KOPT-K1 (cell line): Measurements from ENCODE around the gene ATP5ME.
"Not testable (repeated sequence)": the region's sequence is repeated elsewhere in the genome, so short reads cannot be mapped to it uniquely, and the experiment has no call there.

Experiments
- H3K27ac ChIP-seq: fragments of 200-600 bp; sonication (generic); 2 replicates; pipeline ENCODE4 v1.5.1; 2016; ENCODE audit warnings: antibody characterized with exemption, mild to moderate bottlenecking, low read depth, low read length; ENCODE audit not compliant: poor library complexity, severe bottlenecking
- H3K36me3 ChIP-seq: fragments of 200-600 bp; sonication (generic); 2 replicates; pipeline ENCODE4 v1.5.1; 2017; ENCODE audit warnings: antibody characterized with exemption, mild to moderate bottlenecking, low read length, moderate library complexity; ENCODE audit not compliant: insufficient read depth
- H3K9me3 ChIP-seq: fragments of 200-600 bp; sonication (generic); 2 replicates; pipeline ENCODE4 v1.5.1; 2017; ENCODE audit warnings: antibody characterized with exemption, low read length, mild to moderate bottlenecking; ENCODE audit not compliant: insufficient read depth, poor library complexity, severe bottlenecking

Gene ATP5ME

DNA sequence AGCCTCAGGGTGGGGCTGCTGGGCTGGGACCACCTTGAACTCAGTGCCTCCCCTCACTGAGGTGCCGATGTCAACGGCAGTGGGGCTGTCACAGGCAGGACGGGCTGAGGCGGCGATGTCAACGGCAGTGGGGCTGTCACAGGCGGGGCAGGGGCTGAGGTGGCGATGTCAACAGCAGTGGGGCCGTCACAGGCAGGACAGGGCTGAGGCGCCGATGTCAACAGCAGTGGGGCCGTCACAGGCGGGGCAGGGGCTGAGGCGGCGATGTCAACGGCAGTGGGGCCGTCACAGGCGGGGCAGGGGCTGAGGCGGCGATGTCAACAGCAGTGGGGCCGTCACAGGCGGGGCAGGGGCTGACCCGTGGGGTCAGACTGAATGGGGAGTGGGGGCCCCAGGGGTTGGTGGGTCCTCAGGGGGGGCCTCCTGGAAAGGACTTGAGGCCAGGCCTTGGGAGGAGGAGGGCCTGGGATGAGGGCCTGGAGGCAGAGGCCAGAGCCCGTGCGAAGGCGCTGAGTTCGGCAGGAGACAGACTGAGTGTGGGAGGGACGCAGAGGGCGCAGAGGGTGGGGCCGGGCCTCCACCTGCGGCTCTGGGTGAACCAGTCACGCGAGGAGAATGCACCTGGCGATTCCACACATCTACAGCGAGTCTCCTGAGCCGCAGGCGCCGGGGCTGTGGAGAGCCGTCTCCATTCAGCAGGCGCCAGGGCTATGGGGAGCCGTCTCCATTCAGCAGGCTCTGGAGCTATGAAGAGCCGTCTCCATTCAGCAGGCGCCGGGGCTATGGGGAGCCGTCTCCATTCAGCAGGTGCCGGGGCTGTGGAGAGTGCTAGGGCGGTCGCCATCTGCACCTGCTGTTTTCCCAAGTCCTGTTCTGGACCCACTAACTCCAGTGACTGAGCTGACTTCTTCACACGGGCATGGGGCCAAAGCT, 22.9 kb downstream of the ATP5ME start:
- H3K9me3 ChIP-seq = peaks cover 40% of the 10 kb centered on the region
- no peaks in the 10 kb centered on the region for H3K36me3 ChIP-seq
- H3K27ac ChIP-seq = no peak overlapping the region

DNA sequence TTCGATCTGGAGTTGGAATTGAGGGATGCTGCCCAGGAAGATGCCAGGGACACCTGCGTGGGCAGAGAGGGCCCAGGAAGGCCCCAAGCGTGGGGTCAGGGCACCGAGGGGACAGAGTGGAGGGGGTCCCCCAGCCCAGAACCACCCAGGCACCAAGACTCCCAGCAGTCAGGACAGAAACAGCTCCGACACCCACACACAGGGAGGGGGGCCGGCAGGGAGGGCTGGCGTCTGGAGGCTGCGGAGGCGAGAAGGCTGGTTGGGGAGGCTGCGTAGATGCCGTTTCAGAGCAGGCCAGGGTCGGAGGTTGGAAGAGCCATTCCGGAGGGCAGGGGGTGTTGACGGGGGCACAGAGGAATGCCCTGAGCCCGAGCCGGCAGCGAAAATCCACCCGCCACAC, 23.6 kb downstream of the ATP5ME start:
- no peaks in the 10 kb centered on the region for H3K36me3 ChIP-seq
- H3K27ac ChIP-seq = no peak overlapping the region
- H3K9me3 ChIP-seq = peaks cover 44% of the 10 kb centered on the region

DNA sequence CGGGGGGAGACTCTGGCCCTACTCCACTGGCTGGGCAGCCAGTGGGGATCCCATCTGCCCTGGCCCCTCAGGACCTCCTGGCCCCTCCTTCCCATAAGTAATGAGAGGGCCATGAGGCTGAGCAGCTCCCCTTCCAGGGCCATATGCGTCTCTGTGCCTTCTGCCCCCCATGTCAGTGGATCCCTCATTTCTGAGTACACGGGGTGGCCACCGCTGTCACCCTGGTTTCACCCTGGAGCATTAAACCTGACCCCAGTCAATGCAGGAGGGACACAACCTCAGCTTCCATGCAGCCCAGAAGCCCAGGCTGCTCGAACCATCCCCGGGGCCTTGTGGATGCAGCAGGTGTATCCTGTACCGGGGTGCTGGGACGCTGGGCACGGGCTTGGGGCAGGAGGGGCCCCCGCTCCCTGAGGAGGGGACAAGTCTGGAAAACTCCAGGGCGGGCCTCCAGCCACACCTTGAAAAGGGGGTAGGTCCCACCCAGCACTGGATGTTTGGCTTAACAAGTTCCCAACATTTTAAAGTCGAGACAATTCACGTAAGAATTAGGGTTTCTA, 24.2 kb downstream of the ATP5ME start:
- peaks cover 44% of the 10 kb centered on the region for H3K9me3 ChIP-seq
- H3K27ac ChIP-seq = no peak overlapping the region
- no peaks in the 10 kb centered on the region for H3K36me3 ChIP-seq

DNA sequence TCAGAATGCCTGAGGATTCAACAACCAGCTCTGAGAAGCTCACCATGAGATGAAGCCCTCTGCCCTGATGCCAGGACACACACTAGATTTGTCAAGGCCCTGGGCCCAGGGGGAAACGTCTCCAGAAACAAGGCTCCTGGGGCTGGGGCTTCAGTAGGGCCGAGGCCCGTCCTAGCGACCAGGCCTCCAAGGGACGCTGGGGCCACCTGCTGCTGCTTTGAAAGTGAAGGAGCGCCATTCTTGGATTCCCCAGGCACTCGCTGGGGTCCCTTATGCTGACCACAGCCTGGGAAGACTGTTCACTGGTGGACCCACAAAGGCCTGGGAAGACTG, 24.8 kb downstream of the ATP5ME start:
- H3K36me3 ChIP-seq = no peaks in the 10 kb centered on the region
- no peak overlapping the region for H3K27ac ChIP-seq
- H3K9me3 ChIP-seq = peaks cover 44% of the 10 kb centered on the region

DNA sequence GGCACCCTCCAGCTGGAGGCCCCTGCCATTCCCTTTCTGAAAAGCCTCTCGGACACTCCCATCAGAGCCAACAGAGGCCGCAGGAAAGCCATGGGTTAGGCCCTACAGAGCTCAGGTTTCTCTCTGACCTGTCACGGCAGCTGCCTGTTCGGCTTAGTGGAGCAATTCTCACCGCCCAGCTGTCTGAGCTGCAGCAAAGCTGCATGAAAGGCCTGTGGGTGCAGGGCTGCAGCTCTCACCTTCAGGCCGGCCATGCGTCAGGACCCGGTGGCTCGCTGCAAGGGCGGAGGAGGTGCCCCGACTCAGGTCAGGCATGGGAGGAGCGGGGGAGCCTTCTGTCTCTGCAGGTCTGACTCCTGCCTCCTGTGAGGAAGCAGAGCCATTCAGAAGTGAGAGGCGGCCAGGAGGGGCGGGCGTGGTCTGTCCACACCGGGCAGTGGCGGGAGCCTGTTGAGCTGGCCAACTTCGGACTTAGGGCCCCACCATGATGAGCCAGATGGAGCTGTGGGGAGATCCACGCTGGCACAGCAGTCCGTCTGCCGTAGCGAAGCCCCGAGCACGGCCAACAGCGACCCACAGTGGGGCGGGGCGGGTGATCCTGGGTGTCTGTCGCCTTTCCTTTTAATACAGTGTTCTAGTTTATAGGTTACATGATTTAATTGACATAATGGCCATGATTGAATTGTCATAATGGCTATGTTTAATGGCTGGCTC, 25.3 kb downstream of the ATP5ME start:
- Histone ChIP-seq H3K36me3 (no peaks in the 10 kb centered on the region), H3K27ac (no peak overlapping the region), H3K9me3 (peaks cover 44% of the 10 kb centered on the region)

DNA sequence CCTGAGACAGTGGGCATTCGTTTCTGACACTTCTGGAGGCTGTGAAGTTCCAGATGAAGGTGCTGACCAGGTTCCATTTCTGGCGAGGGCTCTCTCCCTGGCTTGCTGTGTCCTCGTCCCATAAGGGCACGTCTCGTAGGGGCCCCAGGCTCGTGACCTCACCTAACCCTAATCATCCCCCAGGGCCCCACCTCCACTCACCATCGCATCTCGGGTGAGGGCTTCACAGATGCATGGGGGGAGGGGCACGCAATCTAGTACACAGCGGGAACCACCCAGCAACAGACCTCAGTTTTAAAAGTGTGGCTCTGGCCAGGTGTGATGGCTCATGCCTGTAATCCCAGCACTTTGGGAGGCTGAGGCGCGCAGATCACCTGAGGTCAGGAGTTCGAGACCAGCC, 26.6 kb downstream of the ATP5ME start:
- H3K9me3 ChIP-seq = peaks cover 48% of the 10 kb centered on the region
- H3K36me3 ChIP-seq = no peaks in the 10 kb centered on the region
- H3K27ac ChIP-seq = no peak overlapping the region

DNA sequence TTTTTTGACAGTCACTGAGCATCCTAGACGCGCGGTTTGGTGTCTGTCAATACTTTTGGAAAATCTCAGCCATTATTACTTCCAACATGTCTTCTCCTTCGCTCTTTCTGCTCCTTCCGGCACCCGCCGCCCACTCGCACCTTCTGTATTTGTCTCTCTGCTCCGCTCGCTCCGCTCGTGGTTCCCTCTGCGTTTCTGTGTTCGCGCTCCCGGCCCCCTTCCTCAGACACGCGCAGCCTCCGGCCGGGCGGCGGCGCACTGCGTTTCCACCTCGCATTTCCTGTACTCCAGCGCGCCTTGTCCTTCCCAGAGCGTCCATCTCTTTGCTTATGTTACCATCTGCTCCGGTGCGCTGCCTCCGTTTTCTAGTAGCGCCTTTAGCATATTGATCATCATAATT, 27.6 kb downstream of the ATP5ME start:
- Histone ChIP-seq H3K27ac (no peak overlapping the region), H3K36me3 (no peaks in the 10 kb centered on the region), H3K9me3 (peaks cover 58% of the 10 kb centered on the region)

DNA sequence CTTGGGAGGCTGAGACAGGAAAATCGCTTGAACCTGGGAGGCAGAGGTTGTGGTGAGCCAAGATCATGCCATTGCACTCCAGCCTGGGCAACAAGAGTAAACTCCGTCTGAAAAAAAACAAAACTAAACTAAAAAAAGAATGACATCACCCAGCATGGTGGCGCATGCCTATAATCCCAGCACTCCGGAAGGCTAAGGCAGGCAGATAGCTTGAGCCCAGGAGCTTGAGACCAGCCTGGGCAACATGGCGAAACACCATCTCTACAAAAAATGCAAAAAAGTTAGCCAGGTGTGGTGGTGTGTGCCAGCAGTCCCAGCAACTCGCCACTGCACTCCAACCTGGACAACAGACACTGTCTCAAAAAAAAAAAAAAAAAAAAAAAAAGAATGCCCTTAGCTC, 31.7 kb downstream of the ATP5ME start:
- peaks cover 41% of the 10 kb centered on the region for H3K9me3 ChIP-seq
- H3K36me3 ChIP-seq, H3K27ac ChIP-seq: not testable (repeated sequence)

DNA sequence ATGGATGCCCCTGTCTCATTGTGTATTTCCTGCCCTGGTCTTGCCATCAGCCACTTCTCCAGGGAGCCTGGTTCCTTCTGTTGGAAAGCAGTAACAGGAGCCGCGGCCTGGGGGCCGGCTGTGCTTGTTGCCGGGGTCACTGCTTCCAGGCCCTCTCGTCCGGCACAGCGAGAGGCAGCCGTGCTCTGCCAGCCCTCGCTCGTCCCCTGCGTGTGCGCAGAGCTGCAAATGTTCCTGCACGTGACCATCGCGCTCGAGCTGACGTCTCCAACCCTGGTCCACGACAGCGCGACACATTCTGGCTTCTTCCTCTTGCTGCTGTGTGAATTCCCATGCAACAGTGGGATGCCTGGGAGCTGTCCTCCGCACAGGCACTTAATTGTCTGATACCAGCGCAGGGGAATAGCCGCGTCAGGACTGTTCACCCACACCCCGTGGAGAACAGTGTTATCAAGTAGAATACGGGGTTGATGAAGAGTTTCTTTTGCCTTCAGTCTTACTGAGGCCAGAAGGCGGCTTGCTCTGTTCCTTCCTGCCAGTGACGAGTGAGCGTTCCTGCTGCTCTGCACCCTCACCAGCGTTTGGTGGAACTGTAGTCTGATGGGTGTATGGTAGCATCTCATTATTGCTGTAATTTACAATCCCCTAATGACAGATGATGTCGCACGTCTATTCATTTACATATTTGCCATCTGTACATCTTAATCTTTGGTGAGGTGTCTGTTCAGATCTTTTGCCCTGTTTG, 36.4 kb downstream of the ATP5ME start:
- no peak overlapping the region for H3K27ac ChIP-seq
- no peaks in the 10 kb centered on the region for H3K36me3 ChIP-seq
- H3K9me3 ChIP-seq = peaks cover 35% of the 10 kb centered on the region

DNA sequence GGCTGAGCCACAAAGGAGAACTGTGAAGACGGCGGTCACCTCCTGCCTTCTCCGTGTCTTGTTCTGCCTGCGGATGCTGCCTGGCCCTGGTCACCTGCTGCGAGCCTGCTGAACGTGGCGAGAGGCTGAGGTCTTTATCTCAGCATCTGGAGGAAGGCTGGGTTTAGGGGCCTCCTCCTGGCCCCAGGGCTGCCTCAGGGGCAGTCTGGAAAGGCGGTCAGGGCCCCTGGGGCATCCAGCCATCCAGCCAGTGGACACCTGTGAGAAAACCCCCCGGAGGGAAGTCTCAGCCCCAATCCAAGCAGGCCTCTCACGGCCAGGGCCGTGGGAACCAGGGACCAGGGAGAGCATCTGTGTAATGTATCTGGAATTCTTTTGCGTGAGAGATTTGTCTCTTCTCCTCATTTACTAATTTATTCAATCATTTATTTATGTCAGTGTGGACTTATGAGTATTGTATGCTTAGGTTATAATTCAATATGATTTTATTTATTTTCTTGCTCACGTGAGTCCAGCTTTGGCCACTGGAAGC, 37.4 kb downstream of the ATP5ME start:
- no peak overlapping the region for H3K27ac ChIP-seq
- peaks cover 35% of the 10 kb centered on the region for H3K9me3 ChIP-seq
- H3K36me3 ChIP-seq = no peaks in the 10 kb centered on the region

DNA sequence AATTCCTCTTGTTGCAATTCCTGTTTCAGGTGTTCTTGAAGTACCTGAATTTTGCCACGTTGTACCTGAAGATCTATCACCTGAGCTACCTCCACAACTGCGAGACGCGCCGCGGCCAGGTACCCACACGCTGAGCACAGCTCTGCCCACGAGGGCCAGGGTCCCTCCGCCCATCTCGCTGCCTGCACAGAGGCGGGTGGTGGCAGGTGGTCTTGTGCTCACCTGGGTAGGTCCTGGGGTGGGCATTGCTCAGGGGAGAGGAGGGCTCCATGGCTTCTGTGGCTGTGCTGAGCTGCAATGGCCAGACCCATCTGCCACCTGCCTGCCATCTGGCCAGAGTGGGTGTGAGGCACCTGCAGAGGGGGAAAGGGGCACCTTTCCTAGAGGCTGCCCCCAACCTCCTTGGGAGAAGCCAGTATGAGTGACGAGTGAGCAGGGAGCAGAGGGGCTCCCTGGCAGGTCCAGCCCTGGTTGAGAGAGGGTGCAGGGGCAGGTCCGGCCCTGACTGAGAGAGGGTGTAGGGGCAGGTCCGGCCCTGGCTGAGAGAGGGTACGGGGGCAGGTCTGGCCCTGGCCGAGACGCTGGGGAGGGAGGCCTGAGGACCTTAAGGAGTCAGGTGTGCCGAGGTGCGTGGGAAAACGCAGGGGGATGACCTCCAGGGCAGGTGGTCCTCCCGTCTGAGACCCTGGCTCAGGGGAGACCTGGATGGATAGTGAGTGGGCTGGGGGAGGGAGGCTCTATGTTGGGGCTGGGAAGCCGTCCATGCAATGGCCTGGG, 38.0 kb downstream of the ATP5ME start:
- H3K9me3 ChIP-seq = peaks cover 35% of the 10 kb centered on the region
- H3K36me3 ChIP-seq = no peaks in the 10 kb centered on the region
- no peak overlapping the region for H3K27ac ChIP-seq

DNA sequence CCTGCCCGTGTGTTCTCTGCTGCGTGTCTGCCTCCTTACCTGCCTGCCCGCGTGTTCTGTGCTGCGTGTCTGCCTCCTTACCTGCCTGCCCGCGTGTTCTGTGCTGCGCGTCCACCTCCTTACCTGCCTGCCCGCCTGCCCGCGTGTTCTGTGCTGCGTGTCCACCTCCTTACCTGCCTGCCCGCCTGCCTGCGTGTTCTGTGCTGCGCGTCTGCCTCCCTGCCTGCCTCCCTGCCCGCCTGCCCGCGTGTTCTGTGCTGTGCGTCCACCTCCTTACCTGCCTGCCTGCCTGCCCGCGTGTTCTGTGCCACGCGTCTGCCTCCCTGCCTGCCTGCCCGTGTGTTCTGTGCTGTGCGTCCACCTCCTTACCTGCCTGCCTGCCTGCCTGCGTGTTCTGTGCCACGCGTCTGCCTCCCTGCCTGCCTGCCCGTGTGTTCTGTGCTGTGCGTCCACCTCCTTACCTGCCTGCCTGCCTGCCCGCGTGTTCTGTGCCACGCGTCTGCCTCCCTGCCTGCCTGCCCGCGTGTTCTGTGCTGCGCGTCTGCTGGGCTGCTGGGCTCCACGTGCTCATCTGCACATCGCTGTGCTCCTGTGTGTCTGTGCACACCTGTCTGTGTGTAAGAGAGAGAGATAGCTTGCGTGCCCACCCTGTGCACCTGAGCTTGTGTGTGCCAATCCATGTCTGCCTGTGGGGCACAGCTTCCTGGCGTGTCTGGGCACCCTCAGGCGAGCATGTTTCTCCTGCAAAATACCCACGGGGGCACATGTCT, 38.8 kb downstream of the ATP5ME start:
- not testable (repeated sequence) for H3K27ac ChIP-seq, H3K36me3 ChIP-seq
- H3K9me3 ChIP-seq = peaks cover 34% of the 10 kb centered on the region

DNA sequence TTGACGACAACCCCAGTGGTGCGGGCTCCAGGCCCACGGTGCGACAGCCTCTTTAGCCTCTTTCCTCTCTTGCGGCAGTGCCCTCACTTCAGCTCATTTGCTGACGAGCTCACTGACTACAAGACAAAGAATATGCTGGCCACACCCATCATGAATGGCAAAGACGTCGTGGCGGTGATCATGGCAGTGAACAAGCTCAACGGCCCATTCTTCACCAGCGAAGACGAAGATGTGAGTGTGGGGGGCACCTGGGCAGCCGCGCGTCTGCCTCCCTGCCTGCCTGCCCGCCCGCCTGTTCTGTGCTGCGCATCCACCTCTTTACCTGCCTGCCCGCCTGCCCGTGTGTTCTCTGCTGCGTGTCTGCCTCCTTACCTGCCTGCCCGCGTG, 39.5 kb downstream of the ATP5ME start:
- Histone ChIP-seq H3K36me3 (no peaks in the 10 kb centered on the region), H3K27ac (no peak overlapping the region), H3K9me3 (peaks cover 41% of the 10 kb centered on the region)
